ENCODE measurements around the gene SCRT2. TPM values are rescaled to one million over a fixed set of nuclear protein-coding genes. Genes with fewer than 3 reads are reported as not detected.

Gene SCRT2
- total and polyA plus RNA-seq, 2 donors from 2014 or later = not detected

GRCh38 chr20:611843-612185 is 63.8 kb downstream of the SCRT2 start:
- no peaks in the 10 kb centered on the region for H3K36me3 ChIP-seq (ENCODE audit: control insufficient read depth in 2 of 3, insufficient read depth in 3 of 3, low read length in 3 of 3)
- peaks cover 3% of the 10 kb centered on the region for H3K27me3 ChIP-seq (ENCODE audit: control insufficient read depth, insufficient read depth, low read length)
- peak overlapping the region in 1 of 3 donors; percentile 17 for H3K4me3 ChIP-seq (ENCODE audit: low read length in 3 of 3)
- H3K9ac ChIP-seq (ENCODE audit: low read length in 3 of 3) = no peak overlapping the region
- peak overlapping the region in 1 of 2 donors; percentile 10 for H3K27ac ChIP-seq (ENCODE audit: low read depth in 2 of 2, low read length in 2 of 2)
- FAIRE-seq = no peak
- H3K9me3 ChIP-seq (ENCODE audit: control insufficient read depth in 2 of 3, insufficient read depth in 1 of 3, low read length in 3 of 3) = no peaks in the 10 kb centered on the region
- no peak for TF ChIP-seq CTCF (IDR thresholded peaks at IDR 0.05; ENCODE audit: borderline replicate concordance, extremely low read depth, insufficient read depth)
- H3K4me1 ChIP-seq (ENCODE audit: control insufficient read depth in 2 of 3, insufficient read depth in 2 of 3, low read depth in 1 of 3, low read length in 3 of 3) = peaks cover 0 to 4% (median 0%) of the 10 kb centered on the region in 3 donors
- peak in 4 of 5 donors; percentile 77 to 90 (median 83) for DNase-seq
- intact Hi-C loops (cut with DNase I) = no loop called here

Other genes starting within 250 kb of the SCRT2 start
- 26.2 TPM for gene TBC1D20, start 213.3 kb downstream of the SCRT2 start, total RNA-seq
- gene TBC1D20, start 213.3 kb downstream of the SCRT2 start, polyA plus RNA-seq (ENCODE audit: insufficient read depth, low read depth, low replicate concordance) = 19.5 TPM
- gene CSNK2A1, start 132.0 kb downstream of the SCRT2 start, total RNA-seq = 100 TPM
- 39.7 TPM for gene CSNK2A1, start 132.0 kb downstream of the SCRT2 start, polyA plus RNA-seq (ENCODE audit: insufficient read depth, low read depth, low replicate concordance)
- gene TCF15, start 65.5 kb downstream of the SCRT2 start, total RNA-seq = 0.63 TPM
- gene TCF15, start 65.5 kb downstream of the SCRT2 start, polyA plus RNA-seq (ENCODE audit: insufficient read depth, low read depth, low replicate concordance) = 1.6 TPM
- gene SRXN1, start 22.6 kb downstream of the SCRT2 start, total RNA-seq = 17.4 TPM
- 51.1 TPM for gene SRXN1, start 22.6 kb downstream of the SCRT2 start, polyA plus RNA-seq (ENCODE audit: insufficient read depth, low read depth, low replicate concordance)
- 10.9 TPM for gene SLC52A3, start 92.7 kb upstream of the SCRT2 start, total RNA-seq
- gene SLC52A3, start 92.7 kb upstream of the SCRT2 start, polyA plus RNA-seq (ENCODE audit: insufficient read depth, low read depth, low replicate concordance) = 11.4 TPM
- 10.2 TPM for gene FAM110A, start 157.9 kb upstream of the SCRT2 start, total RNA-seq
- 12.6 TPM for gene FAM110A, start 157.9 kb upstream of the SCRT2 start, polyA plus RNA-seq (ENCODE audit: insufficient read depth, low read depth, low replicate concordance)
- gene ANGPT4, start 240.5 kb upstream of the SCRT2 start, total RNA-seq = 0.57 TPM
- gene ANGPT4, start 240.5 kb upstream of the SCRT2 start, polyA plus RNA-seq (ENCODE audit: insufficient read depth, low read depth, low replicate concordance) = 0.24 TPM